Activated naive CD4-positive, alpha-beta T cell treated with anti-CD3 and anti-CD28 coated beads, Interleukin-2, amount 10 ng/mL, durations not matched to agents 7 days and 5 days (primary cell): ENCODE measurements around the gene GSPT1.
A peak's percentile ranks its signal among the peaks of the same experiment; 100 is the strongest.
"Not testable (repeated sequence)": the region's sequence is repeated elsewhere in the genome, so short reads cannot be mapped to it uniquely, and the experiment has no call there.

Experiments
- CTCF ChIA-PET: fragments of 350-600 bp; sonication (Branson Sonifier 250); formaldehyde crosslinking; loops from one replicate; lab custom pipeline; 2021; ENCODE audit warnings: antibody characterized with exemption; lab: Charles Lee
- DNase-seq: peaks from one replicate; pipeline ENCODE4 v3.0.0-alpha.2; 2020
- H3K27ac Mint-ChIP-seq: one replicate; pipeline ENCODE4 v1.8.0; 2021; ENCODE audit warnings: mild to moderate bottlenecking, moderate library complexity, mixed read lengths
- H3K27me3 Mint-ChIP-seq: one replicate; pipeline ENCODE4 v1.8.0; 2021; ENCODE audit warnings: mild to moderate bottlenecking, mixed read lengths
- H3K36me3 Mint-ChIP-seq: one replicate; pipeline ENCODE4 v1.8.0; 2021; ENCODE audit warnings: mixed read lengths
- H3K4me1 Mint-ChIP-seq: one replicate; pipeline ENCODE4 v1.8.0; 2021; ENCODE audit warnings: mixed read lengths
- H3K4me3 Mint-ChIP-seq: one replicate; pipeline ENCODE4 v1.8.0; 2021; ENCODE audit warnings: mild to moderate bottlenecking, moderate library complexity, mixed read lengths
- H3K9me3 Mint-ChIP-seq: one replicate; pipeline ENCODE4 v1.8.0; 2021; ENCODE audit warnings: mixed read lengths

Gene GSPT1

GRCh38 chr16:11915644-11916523 lies at the start of gene GSPT1:
Gene GSPT1, minus strand, starts transcription at chr16:11915956. Its CDS starts 236 bp downstream, at chr16:11915720.
- peak; percentile 99 for DNase-seq
- Mint-ChIP-seq H3K9me3 (no peaks in the 10 kb centered on the region), H3K27ac (peak within 1 kb of the TSS; percentile 96), H3K36me3 (peaks cover 15% of the 10 kb centered on the region), H3K4me1 (peaks cover 33% of the 10 kb centered on the region), H3K27me3 (peaks cover 19% of the 10 kb centered on the region), H3K4me3 (peak within 1 kb of the TSS; percentile 92)
- CTCF ChIA-PET, result interaction anchor here (0.7 kb wide), 1 partner anchor 55 kb away, joined by 3 read pairs; no protein-coding TSS in a partner anchor

DNA sequence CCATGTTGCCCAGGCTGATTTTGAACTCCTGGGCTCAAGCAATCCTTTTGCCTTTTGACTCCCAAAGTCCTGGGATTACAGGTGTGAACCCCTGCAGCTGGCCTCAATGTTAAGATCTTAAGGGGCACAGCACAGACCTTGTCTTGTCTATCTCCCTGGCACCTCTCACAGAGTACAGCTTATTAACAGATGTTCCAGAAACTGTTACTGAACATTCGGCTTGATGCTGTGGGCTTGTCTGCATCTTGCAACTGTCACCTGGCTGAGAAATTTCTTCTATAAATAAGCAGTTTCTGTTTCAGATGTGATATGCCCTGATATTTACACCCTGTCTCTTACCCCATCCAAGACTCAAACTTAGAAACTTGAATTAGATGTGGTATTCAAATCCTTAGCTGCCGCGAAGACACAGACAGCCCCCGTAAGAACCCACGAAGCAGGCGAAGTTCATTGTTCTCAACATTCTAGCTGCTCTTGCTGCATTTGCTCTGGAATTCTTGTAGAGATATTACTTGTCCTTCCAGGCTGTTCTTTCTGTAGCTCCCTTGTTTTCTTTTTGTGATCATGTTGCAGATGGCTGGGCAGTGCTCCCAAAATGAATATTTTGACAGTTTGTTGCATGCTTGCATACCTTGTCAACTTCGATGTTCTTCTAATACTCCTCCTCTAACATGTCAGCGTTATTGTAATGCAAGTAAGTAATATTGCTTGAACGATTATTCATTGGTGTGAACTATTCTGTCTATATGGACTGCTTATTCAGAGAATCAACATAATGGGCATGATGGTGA lies 49.2 kb upstream of the GSPT1 start, which contains the start of gene TNFRSF17:
Gene TNFRSF17 (plus strand): TSS at position 450 of the 791 bp plus-strand sequence. CDS start 115 bp downstream, at position 565.
- no peak within 1 kb of the TSS for H3K27ac Mint-ChIP-seq
- CTCF ChIA-PET, result no interaction called here
- H3K4me1 Mint-ChIP-seq, result no peaks in the 10 kb centered on the region

DNA sequence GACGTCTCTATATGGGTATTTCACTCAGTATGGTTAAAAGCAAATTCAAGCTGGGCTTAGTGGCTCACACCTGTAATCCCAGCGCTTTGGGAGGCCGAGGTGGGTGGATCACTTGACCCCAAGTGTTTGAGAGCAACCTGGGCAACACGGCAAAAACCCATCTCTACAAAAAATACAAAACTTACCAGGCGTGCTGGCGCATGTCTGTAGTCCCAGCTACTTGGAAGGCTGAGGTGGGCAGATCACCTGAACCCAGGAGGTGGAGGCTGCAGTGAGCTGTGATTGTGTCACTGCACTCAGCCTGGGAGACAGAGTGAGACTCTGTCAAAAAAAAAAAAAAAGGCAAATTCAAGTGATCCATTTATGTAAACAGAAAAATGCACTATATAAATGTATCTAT lies 48.0 kb upstream of the GSPT1 start:
- H3K36me3 Mint-ChIP-seq, result no peaks in the 10 kb centered on the region
- DNase-seq, result no peak
- H3K27ac Mint-ChIP-seq, result no peak overlapping the region
- H3K9me3 Mint-ChIP-seq, result no peaks in the 10 kb centered on the region
- H3K4me1 Mint-ChIP-seq, result no peaks in the 10 kb centered on the region
- H3K4me3 Mint-ChIP-seq, result no peak overlapping the region
- CTCF ChIA-PET, result no interaction called here
- H3K27me3 Mint-ChIP-seq, result peaks cover 11% of the 10 kb centered on the region

More for the DNA sequence above, 49.2 kb upstream of the GSPT1 start, which contains the start of gene TNFRSF17:
- DNase-seq, result no peak
- Mint-ChIP-seq H3K4me3 (no peak within 1 kb of the TSS), H3K9me3 (no peaks in the 10 kb centered on the region), H3K27me3 (peaks cover 11% of the 10 kb centered on the region), H3K36me3 (no peaks in the 10 kb centered on the region)

GRCh38 chr16:11962978-11963377 lies 47.2 kb upstream of the GSPT1 start:
- H3K27ac Mint-ChIP-seq, H3K4me1 Mint-ChIP-seq, H3K9me3 Mint-ChIP-seq, H3K4me3 Mint-ChIP-seq, DNase-seq, H3K36me3 Mint-ChIP-seq, CTCF ChIA-PET: not testable (repeated sequence)
- H3K27me3 Mint-ChIP-seq, result peaks cover 11% of the 10 kb centered on the region

DNA sequence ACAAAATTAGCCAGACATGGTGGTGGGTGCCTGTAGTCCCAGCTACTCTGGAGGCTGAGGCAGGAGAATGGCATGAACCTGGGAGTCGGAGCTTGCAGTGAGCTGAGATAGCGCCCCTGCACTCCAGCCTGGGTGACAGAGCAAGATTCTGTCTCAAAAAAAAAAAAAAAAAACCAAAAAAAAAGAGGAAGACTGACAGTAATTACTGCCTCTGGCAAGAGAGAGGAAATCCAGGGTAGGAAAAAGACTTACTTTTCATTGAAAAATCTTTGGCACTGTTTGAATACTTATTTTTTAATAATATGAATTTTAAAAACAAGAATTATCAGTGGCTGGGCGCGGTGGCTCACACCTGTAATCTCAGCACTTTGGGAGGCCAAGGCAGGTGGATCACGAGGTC lies 46.7 kb upstream of the GSPT1 start:
- H3K27ac Mint-ChIP-seq, CTCF ChIA-PET, H3K36me3 Mint-ChIP-seq, DNase-seq, H3K4me3 Mint-ChIP-seq, H3K9me3 Mint-ChIP-seq, H3K4me1 Mint-ChIP-seq: not testable (repeated sequence)
- H3K27me3 Mint-ChIP-seq, result peaks cover 11% of the 10 kb centered on the region

DNA sequence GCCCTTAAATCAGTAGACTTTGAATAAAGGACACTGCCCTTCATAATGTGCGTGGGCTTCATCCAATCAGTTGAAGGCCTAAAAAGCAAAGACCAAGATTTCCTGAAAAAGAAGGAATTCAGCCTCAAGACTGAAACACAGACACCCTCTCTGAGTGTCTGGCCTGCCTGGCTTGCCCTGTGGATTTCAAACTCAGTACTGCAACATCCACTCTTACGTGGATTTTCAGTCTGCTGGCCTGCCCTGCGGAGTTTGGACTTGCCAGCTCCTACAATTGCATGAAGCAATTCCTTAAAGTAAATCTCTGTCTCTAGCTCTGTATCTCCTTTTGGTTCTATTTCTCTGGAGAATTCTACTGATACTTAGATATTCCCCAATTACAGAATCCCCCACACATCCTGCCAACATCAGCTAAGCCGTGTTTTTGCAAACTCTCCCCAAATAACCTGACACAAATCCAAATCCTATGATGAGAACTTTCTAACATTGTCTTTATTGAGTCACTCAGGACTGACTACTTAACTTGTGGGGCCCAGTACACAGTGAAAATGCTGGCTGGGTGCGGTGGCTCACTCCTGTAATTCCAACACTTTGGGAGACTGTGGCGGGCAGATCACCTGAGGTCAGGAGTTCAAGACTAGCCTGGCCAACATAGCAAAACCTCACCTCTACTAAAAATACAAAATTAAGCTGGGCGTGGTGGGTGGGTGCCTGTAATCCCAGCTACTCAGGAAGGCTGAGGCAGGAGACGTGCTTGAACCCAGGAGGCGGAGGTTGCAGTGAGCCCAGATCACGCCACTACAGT lies 42.0 kb upstream of the GSPT1 start:
- Mint-ChIP-seq H3K27ac (no peak overlapping the region), H3K27me3 (peaks cover 7% of the 10 kb centered on the region), H3K4me3 (no peak overlapping the region), H3K36me3 (no peaks in the 10 kb centered on the region), H3K9me3 (no peaks in the 10 kb centered on the region), H3K4me1 (no peaks in the 10 kb centered on the region)
- no peak for DNase-seq
- CTCF ChIA-PET, result interaction anchor here (1.1 kb wide), 1 partner anchor 109 kb away, joined by 3 read pairs; no protein-coding TSS in a partner anchor

- CTCF ChIA-PET, result no interaction called here
Measured at GRCh38 chr16:11956558-11956957, 40.8 kb upstream of the GSPT1 start.

DNA sequence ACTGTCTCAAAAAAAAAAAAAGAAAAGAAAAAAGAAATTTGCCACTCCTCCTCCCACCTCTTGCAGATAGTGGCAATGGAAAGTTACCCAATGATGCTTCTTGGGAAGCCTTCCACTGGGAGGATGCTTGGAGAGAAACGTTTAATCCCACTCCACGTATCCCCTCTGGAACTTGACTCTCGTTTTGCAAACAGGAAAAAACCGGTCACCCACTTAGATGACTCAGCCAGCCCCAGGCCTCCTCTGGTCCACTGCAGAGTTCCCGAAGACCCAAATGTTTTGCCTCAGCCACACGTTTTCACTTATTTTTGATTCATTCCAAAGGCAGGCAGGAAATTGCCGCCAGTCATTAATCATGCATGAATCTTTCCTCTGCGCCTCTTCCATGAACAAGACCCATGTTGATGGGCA lies 40.0 kb upstream of the GSPT1 start:
- Mint-ChIP-seq H3K4me1 (no peaks in the 10 kb centered on the region), H3K27me3 (peaks cover 6% of the 10 kb centered on the region), H3K27ac (no peak overlapping the region), H3K9me3 (no peaks in the 10 kb centered on the region), H3K36me3 (no peaks in the 10 kb centered on the region), H3K4me3 (no peak overlapping the region)
- CTCF ChIA-PET, result no interaction called here
- no peak for DNase-seq

More at GRCh38 chr16:11956558-11956957, 40.8 kb upstream of the GSPT1 start:
- Mint-ChIP-seq H3K36me3 (no peaks in the 10 kb centered on the region), H3K27ac (no peak overlapping the region), H3K9me3 (no peaks in the 10 kb centered on the region), H3K4me1 (no peaks in the 10 kb centered on the region), H3K27me3 (peaks cover 7% of the 10 kb centered on the region), H3K4me3 (no peak overlapping the region)
- no peak for DNase-seq

DNA sequence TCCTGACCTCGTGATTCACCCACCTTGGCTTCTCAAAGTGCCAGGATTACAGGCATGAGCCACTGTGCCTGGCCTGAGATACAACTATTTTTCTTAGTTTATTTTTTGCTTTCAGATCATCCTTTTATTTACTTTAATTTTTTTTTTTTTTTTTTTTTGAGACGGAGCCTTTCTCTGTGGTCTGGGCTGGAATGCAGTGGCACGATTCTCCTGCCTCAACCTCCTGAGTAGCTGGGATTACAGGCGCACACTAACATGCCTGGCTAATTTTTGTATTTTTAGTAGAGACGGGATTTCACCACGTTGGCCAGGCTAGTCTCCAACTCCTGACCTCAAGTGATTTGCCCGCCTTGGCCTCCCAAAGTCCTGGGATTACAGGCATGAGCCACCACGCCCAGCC lies 37.8 kb upstream of the GSPT1 start:
- not testable (repeated sequence) for H3K36me3 Mint-ChIP-seq, H3K27me3 Mint-ChIP-seq, H3K27ac Mint-ChIP-seq, DNase-seq, H3K4me1 Mint-ChIP-seq, H3K9me3 Mint-ChIP-seq, H3K4me3 Mint-ChIP-seq
- CTCF ChIA-PET, result interaction anchor here (0.6 kb wide), 1 partner anchor 271 kb away, joined by 3 read pairs; no protein-coding TSS in a partner anchor

GRCh38 chr16:11950388-11950787 lies 34.6 kb upstream of the GSPT1 start:
- H3K4me1 Mint-ChIP-seq, result peaks cover 3% of the 10 kb centered on the region
- H3K9me3 Mint-ChIP-seq, result no peaks in the 10 kb centered on the region
- CTCF ChIA-PET, result no interaction called here
- H3K27ac Mint-ChIP-seq, result no peak overlapping the region
- H3K27me3 Mint-ChIP-seq, result peaks cover 13% of the 10 kb centered on the region
- H3K4me3 Mint-ChIP-seq, result no peak overlapping the region
- no peak for DNase-seq
- no peaks in the 10 kb centered on the region for H3K36me3 Mint-ChIP-seq

DNA sequence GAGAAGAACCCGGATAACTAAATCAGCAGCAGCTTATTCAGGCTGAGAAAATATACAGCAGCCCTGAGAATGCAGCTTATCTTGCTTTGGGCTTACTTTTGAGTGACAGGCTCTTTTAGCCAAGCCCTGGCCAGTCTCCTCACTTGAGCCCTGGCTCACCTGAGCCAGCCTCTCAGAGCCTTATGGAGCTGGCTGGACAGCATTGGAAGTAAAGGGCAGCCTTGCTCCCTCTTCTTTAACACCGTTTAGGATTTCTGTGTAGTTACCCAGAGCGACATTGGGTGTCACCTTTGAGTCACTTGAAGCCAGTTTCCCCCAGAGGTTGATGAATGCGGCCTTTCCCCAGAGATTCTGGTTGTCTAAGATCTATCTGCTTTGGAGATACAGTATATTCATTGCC lies 33.8 kb upstream of the GSPT1 start:
- DNase-seq, result peak; percentile 42
- Mint-ChIP-seq H3K27me3 (peaks cover 13% of the 10 kb centered on the region), H3K4me3 (no peak overlapping the region), H3K27ac (no peak overlapping the region), H3K4me1 (peaks cover 3% of the 10 kb centered on the region), H3K9me3 (no peaks in the 10 kb centered on the region), H3K36me3 (no peaks in the 10 kb centered on the region)
- CTCF ChIA-PET, result interaction anchor here (0.8 to 2.3 kb wide), 4 partner anchors 112 to 145 kb away, joined by 3 to 25 read pairs (median 3); no protein-coding TSS in a partner anchor

DNA sequence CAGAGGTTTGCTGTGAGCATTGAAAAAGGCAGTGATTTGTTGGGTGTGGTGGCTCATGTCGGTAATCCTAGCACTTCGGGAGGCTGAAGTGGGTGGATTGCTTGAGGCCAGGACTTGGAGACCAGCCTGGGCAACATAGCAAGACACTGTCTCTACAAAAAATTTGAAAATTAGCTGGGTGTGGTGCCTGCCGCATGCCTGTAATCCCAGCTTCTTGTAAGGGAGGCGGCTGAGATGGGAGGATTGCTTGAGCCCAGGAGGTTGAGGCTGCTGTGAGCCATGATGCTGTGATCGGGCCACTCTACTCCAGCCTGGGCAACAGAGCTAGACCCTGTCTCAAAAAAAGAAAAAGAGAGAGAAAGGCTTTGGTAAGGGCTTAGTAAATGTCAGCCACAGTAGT lies 33.1 kb upstream of the GSPT1 start:
- no peaks in the 10 kb centered on the region for H3K36me3 Mint-ChIP-seq
- H3K4me3 Mint-ChIP-seq, result no peak overlapping the region
- H3K4me1 Mint-ChIP-seq, result peaks cover 3% of the 10 kb centered on the region
- CTCF ChIA-PET, result interaction anchor here (0.8 to 2.3 kb wide), 4 partner anchors 113 to 146 kb away, joined by 3 to 25 read pairs (median 3); no protein-coding TSS in a partner anchor
- H3K27ac Mint-ChIP-seq, result peak overlapping the region; percentile 55
- no peaks in the 10 kb centered on the region for H3K9me3 Mint-ChIP-seq
- DNase-seq, result no peak
- H3K27me3 Mint-ChIP-seq, result peaks cover 13% of the 10 kb centered on the region

DNA sequence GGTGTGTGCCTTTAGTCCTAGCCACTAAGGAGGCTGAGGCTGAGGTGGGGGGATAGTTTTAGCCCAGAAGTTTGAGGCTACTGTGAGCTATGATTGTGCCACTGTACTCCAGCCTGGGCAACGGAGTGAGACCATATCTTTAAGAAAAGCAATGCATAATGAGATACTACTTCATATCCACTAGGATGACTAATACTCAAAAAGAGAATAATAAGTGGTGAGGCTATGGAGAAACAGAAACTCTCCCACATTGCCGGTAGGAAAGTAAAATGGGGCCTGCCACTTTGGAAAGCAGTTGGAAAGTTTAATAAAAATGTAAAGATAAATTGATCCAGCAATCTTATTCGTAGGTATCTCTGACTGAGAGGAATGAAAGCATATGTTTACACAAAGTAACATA lies 30.7 kb upstream of the GSPT1 start:
- Mint-ChIP-seq H3K4me3 (no peak overlapping the region), H3K4me1 (peaks cover 3% of the 10 kb centered on the region), H3K36me3 (no peaks in the 10 kb centered on the region), H3K9me3 (no peaks in the 10 kb centered on the region), H3K27ac (no peak overlapping the region), H3K27me3 (peaks cover 13% of the 10 kb centered on the region)
- CTCF ChIA-PET, result interaction anchor here (2.8 kb wide), 1 partner anchor 122 kb away, joined by 14 read pairs; no protein-coding TSS in a partner anchor
- no peak for DNase-seq
